ENCODE data around the gene NRAP. TPM values are rescaled to one million over a fixed set of nuclear protein-coding genes. Genes with fewer than 3 reads are reported as not detected.

The NRAP gene
- total RNA-seq, 1 donor from 2014 or later = not detected

- no peaks in the 10 kb centered on the region for H3K9me3 Mint-ChIP-seq (ENCODE audit: low read depth)
- H3K4me3 Mint-ChIP-seq (ENCODE audit: unreplicated experiment) = no peak overlapping the region
- no peak for TF ChIP-seq CTCF (IDR thresholded peaks at IDR 0.05)
- peaks cover 5% of the 10 kb centered on the region for H3K4me1 Mint-ChIP-seq (ENCODE audit: low read depth)
- no peak for DNase-seq (ENCODE audit: low spot score)
- no peaks in the 10 kb centered on the region for H3K36me3 Mint-ChIP-seq (ENCODE audit: low read depth)
- no peak overlapping the region for H3K27ac Mint-ChIP-seq (ENCODE audit: unreplicated experiment)
- H3K27me3 Mint-ChIP-seq (ENCODE audit: low read depth) = no peaks in the 10 kb centered on the region
Measured at GRCh38 chr10:113539789-113540188, 124.1 kb downstream of the NRAP start.

Other genes starting within 250 kb of the NRAP start
- gene HABP2, start 111.0 kb downstream of the NRAP start, total RNA-seq = not detected in 3 replicates
- 24.0 to 30.4 TPM (median 26.2 TPM) in 3 replicates for gene CASP7, start 15.9 kb upstream of the NRAP start, total RNA-seq
- gene PLEKHS1, start 87.6 kb upstream of the NRAP start, total RNA-seq = not detected in 3 replicates
- 5.7 to 7.0 TPM (median 6.3 TPM) in 3 replicates for gene DCLRE1A, start 190.0 kb upstream of the NRAP start, total RNA-seq
- gene NHLRC2, start 190.6 kb upstream of the NRAP start, total RNA-seq = 26.3 to 47.2 TPM (median 29.2 TPM) in 3 replicates